Renal cortical epithelial cell (primary cell): ENCODE measurements around the gene SLC39A8. TPM values are rescaled to one million over a fixed set of nuclear protein-coding genes. Genes with fewer than 3 reads are reported as not detected.
"Not testable (repeated sequence)": the region's sequence is repeated elsewhere in the genome, so short reads cannot be mapped to it uniquely, and the experiment has no call there.

Experiments used
- DNase-seq: peaks from one replicate; pipeline ENCODE4 v3.0.0-alpha.2; 2011; ENCODE audit warnings: low read depth
- total RNA-seq: library from RNA; depleted of rRNA; stranded (reverse); fragments of >200 nt; gene quantifications from 2 replicates; pipeline ENCODE4 v1.2.3, GENCODE V29; 2014

The SLC39A8 gene
- total RNA-seq: 23.7 and 58.5 TPM in 2 replicates

DNA sequence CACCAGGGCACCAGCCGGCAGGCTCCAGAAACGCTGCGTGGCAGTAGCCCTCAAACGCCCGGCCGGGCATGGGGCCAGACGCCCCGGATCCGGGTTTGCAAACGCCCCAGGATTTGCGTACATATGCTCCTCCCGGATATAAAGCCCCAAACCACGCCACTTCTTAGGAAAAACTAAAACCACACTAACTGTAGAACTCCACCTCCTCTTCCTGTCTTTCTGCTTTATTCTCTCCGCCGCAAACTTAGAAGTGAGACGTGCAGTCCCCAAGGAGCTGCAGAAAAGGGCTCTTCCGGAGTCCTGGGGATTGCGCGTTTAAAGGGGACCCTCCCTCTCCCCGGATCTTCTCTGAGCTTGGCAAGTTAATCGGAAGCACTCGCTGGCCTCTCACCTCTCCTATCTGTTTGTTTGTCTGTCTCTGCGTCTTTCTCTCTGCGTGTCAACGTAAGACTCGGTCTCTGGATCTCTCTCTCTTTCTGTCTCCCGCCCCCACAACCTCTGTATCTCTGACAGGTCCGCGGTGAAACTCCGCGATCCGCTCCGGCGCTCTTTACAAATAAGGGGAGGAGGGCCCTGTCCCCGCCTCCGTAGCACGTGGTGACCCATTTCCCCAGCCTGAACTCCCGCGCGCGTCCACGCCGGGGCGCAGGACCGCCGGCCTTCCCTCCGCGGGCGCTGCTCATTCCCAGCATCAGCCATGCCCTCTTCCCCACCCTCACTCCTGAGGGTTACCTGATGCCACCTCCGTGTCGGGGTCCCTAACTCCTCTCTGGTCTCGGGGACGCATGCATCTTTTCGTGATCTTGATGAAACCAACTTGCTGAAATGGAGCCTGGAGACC lies at the start of gene SLC39A8:
SLC39A8 (minus strand) TSS at position 529 of the 841 bp plus-strand sequence. CDS start 820 bp downstream, outside the sequence.
- peak; percentile 80 for DNase-seq

DNA sequence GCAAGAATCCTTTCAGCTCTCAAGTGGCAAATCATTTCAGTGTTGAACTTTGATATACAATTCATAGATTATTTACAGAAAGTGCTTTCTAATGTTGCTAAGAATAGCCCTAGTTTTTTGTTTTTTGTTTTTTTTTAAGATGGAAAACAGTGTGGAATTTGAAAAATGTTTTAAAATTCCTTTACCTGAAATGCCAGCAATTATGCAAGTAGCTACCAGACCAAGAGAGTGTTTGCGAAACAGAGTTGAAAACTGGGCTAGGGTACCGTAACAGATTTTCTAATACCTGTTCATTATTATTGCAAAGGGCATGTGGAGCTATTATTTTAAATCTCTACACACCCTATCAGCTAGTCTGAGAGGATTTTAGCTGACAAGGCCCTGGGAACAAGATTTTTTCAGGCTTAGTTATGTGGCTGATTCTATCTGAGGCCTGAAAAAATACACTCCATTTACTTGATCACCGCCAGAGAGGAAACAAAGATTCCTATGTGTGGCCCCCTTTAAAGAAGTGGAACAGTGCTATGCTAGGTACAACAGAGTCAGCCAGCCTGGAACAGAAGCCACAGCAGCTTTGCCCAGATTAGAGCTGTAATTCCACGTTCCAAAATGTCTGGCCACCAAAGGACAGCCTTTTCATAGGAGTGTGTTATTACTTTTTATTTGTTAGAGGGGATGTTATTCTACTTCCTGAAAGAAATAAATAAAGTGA lies 46.9 kb upstream of the SLC39A8 start:
- peak; percentile 69 for DNase-seq

GRCh38 chr4:102390438-102390837 lies 45.2 kb upstream of the SLC39A8 start:
- peak; percentile 94 for DNase-seq

DNA sequence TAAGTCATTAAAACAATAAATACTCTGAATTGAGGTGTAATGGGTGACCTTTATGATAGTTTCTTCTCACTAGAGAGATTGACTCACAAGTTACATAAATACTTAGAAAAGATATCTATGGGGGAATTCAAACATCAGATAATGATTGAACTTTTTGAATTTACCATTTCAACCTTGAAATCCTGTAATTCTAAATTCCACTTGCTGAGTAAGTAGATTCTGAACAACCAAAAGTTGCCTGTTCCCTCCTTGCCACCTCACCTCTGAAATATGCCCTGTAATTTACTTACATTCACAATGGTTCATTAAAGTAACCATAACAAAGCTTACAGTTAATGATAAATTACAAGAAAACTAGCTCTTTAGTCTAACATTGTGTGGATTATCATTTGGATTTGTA lies 43.3 kb upstream of the SLC39A8 start:
- DNase-seq: peak; percentile 83

- DNase-seq: no peak
Observed at GRCh38 chr4:102387552-102388150, 42.4 kb upstream of the SLC39A8 start.

DNA sequence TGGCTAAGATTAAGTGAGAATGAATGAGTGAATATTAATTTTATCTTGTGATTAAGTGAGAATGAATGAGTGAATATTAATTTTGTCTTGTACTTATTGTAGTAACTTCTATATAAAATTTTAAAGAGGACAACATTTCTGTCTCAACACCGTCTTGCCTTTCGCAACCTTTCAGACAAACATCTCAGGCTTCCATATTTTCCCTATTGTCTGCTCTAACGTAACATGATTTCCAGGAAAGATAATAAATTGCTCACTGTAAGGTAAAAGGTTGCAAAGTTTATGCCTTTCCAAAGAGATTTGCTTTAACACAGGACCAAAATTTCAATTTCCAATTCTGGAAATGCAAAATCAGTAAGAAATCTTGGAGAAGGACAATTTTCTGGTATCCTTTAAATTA lies 41.7 kb upstream of the SLC39A8 start:
- no peak for DNase-seq

GRCh38 chr4:102380253-102380652 lies 35.0 kb upstream of the SLC39A8 start:
- DNase-seq: not testable (repeated sequence)

- DNase-seq: no peak
Observed at GRCh38 chr4:102362922-102363432, 17.7 kb upstream of the SLC39A8 start.

- no peak for DNase-seq
Observed at GRCh38 chr4:102358128-102358527, 12.8 kb upstream of the SLC39A8 start.

- not testable (repeated sequence) for DNase-seq
Observed at GRCh38 chr4:102357637-102358036, 12.4 kb upstream of the SLC39A8 start.

GRCh38 chr4:102356562-102357202 lies 11.4 kb upstream of the SLC39A8 start:
- DNase-seq: peak; percentile 9

DNA sequence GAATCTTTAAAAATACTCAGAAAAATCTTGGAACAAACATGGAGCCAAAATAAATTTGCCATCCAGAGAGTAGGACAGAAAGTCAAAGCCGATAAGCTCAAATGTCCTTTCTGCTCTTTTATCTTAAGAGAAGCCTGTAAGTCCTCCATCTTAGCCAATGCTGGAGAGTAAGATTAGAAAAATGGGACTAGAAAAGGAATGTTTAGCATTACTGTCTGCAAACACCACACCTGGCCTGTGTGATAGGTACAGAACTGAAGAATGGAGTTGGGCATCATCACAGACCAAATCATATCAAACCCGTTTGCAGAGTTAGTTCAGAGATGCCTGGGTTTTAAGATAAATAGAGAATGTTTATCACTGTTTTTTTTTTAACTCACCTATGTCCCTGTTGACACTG lies 10.5 kb upstream of the SLC39A8 start:
- no peak for DNase-seq

- peak; percentile 21 for DNase-seq
Observed at GRCh38 chr4:102354671-102355454, 9.6 kb upstream of the SLC39A8 start.

GRCh38 chr4:102352781-102353180 lies 7.5 kb upstream of the SLC39A8 start:
- DNase-seq: no peak

- DNase-seq: no peak
Observed at GRCh38 chr4:102350634-102351033, 5.4 kb upstream of the SLC39A8 start.

DNA sequence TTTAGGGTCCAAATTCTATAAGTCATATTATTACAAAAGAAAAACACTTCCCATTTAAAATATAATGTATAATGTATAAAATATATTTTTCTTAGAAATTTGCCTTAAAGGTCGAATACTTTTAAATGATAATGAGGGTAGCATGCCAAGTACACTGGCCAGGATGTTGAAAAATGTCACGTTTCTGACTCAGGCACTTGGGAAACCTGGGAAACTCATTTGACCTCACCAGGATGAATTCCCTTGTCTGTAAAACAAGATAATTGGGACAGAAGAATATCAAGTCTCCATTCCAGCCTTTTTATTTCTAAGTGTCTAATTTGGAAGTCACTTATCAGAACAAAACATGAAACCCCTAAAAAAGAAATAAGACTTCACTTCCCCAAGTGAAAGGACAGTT lies 3.4 kb upstream of the SLC39A8 start:
- DNase-seq: no peak

DNA sequence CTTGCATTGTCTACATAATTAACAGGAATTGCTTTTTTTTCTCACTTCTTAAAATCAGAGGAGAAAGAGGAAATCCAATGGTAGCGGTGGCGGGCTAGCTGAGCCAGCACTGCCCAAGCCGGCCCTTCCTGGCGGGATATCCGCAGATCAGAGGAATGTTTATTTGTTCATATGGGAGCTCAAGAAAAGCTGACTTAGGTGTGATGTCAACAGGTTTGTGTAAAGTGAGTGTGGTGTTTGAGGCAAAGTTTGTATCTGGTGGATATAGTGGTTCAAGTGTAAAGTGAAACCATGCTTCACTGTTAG lies 466 bp upstream of the SLC39A8 start:
- no peak for DNase-seq

- peak; percentile 43 for DNase-seq
Observed at GRCh38 chr4:102344520-102344953, 745 bp downstream of the SLC39A8 start.

GRCh38 chr4:102343964-102344519 lies 1.2 kb downstream of the SLC39A8 start:
- no peak for DNase-seq

- no peak for DNase-seq
Observed at GRCh38 chr4:102342404-102343074, 2.7 kb downstream of the SLC39A8 start.
